DOHH2 (cell line): ENCODE data around the gene PEX10.

Source experiments
- EZH2phosphoT487 ChIP-seq: fragments of 200-600 bp; sonication (generic); IDR thresholded peaks from 2 replicates; pipeline ENCODE4 v1.6.1; 2017; ENCODE audit warnings: borderline replicate concordance, mild to moderate bottlenecking, antibody characterized with exemption, low read length, moderate library complexity, mixed read lengths
- TF ChIP-seq, protein P1 (sequence below): fragments of 200-600 bp; sonication (generic); IDR thresholded peaks from one replicate; pipeline ENCODE4 v1.5.1; 2014; ENCODE audit warnings: antibody characterized with exemption, mild to moderate bottlenecking, low read depth, low read length; ENCODE audit not compliant: poor library complexity, severe bottlenecking

DNA sequence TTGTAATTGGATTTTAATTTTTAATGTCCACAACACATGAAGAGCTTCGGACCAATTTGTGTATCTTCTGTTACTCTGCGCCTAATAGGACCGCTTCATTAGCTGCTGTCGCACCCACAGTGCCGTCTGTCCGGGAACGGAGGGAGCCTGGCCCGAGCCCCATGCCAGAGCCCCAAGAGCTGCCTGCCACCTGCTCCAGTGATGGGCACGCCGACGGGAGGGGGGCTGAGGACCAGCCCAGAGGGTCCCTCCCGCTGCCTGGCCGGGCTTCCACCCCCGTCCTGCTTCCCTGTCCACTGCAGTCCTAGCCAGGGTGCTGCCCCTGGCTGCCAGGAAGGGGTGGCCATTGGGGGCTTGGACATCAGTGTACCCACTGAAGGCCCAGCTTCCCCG is 33.5 kb upstream of the PEX10 start:
- TF ChIP-seq, protein P1, sequence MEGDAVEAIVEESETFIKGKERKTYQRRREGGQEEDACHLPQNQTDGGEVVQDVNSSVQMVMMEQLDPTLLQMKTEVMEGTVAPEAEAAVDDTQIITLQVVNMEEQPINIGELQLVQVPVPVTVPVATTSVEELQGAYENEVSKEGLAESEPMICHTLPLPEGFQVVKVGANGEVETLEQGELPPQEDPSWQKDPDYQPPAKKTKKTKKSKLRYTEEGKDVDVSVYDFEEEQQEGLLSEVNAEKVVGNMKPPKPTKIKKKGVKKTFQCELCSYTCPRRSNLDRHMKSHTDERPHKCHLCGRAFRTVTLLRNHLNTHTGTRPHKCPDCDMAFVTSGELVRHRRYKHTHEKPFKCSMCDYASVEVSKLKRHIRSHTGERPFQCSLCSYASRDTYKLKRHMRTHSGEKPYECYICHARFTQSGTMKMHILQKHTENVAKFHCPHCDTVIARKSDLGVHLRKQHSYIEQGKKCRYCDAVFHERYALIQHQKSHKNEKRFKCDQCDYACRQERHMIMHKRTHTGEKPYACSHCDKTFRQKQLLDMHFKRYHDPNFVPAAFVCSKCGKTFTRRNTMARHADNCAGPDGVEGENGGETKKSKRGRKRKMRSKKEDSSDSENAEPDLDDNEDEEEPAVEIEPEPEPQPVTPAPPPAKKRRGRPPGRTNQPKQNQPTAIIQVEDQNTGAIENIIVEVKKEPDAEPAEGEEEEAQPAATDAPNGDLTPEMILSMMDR, result no peak
- TF ChIP-seq EZH2phosphoT487, result no peak
